ENCODE data around the gene ARPIN.

DNA sequence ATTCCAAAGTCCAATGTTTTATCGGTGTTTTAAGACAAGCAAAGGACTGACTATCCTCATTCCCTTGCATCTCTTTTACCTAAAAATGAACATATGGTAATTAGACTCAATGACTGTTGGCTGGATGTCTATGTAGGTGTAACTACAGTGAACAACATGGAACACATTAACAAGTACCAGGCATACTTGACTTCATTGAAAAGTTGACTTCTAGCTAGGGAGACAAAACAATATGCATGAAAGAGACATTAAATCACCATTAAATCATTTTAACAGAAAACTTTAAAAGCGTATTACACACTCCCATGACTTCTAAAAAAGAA, 63.8 kb downstream of the ARPIN start:
- TF ChIP-seq, protein P1, sequence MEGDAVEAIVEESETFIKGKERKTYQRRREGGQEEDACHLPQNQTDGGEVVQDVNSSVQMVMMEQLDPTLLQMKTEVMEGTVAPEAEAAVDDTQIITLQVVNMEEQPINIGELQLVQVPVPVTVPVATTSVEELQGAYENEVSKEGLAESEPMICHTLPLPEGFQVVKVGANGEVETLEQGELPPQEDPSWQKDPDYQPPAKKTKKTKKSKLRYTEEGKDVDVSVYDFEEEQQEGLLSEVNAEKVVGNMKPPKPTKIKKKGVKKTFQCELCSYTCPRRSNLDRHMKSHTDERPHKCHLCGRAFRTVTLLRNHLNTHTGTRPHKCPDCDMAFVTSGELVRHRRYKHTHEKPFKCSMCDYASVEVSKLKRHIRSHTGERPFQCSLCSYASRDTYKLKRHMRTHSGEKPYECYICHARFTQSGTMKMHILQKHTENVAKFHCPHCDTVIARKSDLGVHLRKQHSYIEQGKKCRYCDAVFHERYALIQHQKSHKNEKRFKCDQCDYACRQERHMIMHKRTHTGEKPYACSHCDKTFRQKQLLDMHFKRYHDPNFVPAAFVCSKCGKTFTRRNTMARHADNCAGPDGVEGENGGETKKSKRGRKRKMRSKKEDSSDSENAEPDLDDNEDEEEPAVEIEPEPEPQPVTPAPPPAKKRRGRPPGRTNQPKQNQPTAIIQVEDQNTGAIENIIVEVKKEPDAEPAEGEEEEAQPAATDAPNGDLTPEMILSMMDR (IDR thresholded peaks at IDR 0.05): no peak
- no peak for TF ChIP-seq ZFX (IDR thresholded peaks at IDR 0.05; ENCODE audit: borderline replicate concordance)
